Naive B cell (primary cell): ENCODE measurements around the gene HDDC2. TPM values are rescaled to one million over a fixed set of nuclear protein-coding genes. Genes with fewer than 3 reads are reported as not detected.
A peak's percentile ranks its signal among the peaks of the same experiment; 100 is the strongest.

Experiments used
- ATAC-seq, 2 donors: fragments of 150-1000 bp; cut with Tn5 transposase; 2 replicates each; pipeline ENCODE4 v1.10.0; 2021; ENCODE audit warnings: low read depth in 2 of 2, mild to moderate bottlenecking in 2 of 2, moderate library complexity in 2 of 2
- DNase-seq: peaks from one replicate; pipeline ENCODE4 v3.0.0; 2022
- H3K27ac Mint-ChIP-seq, 6 donors: one replicate each; pipeline ENCODE4 v1.8.0; 2020 to 2022; ENCODE audit warnings: mild to moderate bottlenecking in 6 of 6, mixed read lengths in 6 of 6, moderate library complexity in 5 of 6, inconsistent platforms in 2 of 6
- H3K27me3 Mint-ChIP-seq, 3 donors: one replicate each; pipeline ENCODE4 v1.8.0; 2021 to 2022; ENCODE audit warnings: mixed read lengths in 3 of 3, mild to moderate bottlenecking in 1 of 3
- H3K36me3 Mint-ChIP-seq, 2 donors: one replicate each; pipeline ENCODE4 v1.8.0; 2020 to 2022; ENCODE audit warnings: mixed read lengths in 2 of 2, inconsistent platforms in 1 of 2, mild to moderate bottlenecking in 1 of 2
- H3K4me1 Mint-ChIP-seq, 3 donors: one replicate each; pipeline ENCODE4 v1.8.0; 2020 to 2022; ENCODE audit warnings: mixed read lengths in 3 of 3, inconsistent platforms in 1 of 3, mild to moderate bottlenecking in 1 of 3, moderate library complexity in 1 of 3
- H3K4me3 Mint-ChIP-seq, 8 donors: one replicate each; pipeline ENCODE4 v1.8.0; 2020 to 2022; ENCODE audit warnings: mild to moderate bottlenecking in 8 of 8, mixed read lengths in 8 of 8, moderate library complexity in 8 of 8, inconsistent platforms in 2 of 8
- H3K9me3 Mint-ChIP-seq, 7 donors: one replicate each; pipeline ENCODE4 v1.8.0; 2020 to 2022; ENCODE audit warnings: mixed read lengths in 7 of 7, mild to moderate bottlenecking in 5 of 7, inconsistent platforms in 2 of 7, moderate library complexity in 1 of 7
- polyA plus RNA-seq, 6 donors: library from polyadenylated mRNA; unstranded; fragments of 300-500 nt; fragmentation: Illumina TruSeq; gene quantifications; one replicate each; pipeline ENCODE4 v1.2.3, GENCODE V29; 2021; ENCODE audit warnings: low read depth in 6 of 6

Gene HDDC2
- polyA plus RNA-seq, 6 donors from 2014 or later = 79.1 to 137 (median 102) TPM

DNA sequence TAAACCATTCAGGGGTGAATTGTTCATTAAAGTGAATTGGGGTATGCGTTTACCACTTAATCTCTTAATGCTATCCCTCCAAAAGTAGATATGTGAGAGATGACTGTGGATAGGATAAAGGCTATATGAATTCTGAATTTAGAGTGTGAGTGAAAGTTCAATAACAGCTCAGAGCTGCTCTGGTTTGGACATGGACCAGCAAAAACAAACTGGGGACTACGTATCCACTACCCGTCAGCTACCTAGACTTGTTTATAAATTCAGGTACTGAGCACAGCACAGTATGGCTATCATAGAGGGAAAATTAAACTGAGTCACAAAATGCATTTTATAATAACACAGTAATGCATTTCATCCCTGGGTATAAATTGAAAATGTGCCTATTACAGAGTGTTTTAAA lies 44.4 kb downstream of the HDDC2 start:
- no peaks in the 10 kb centered on the region for H3K4me1 Mint-ChIP-seq
- H3K4me3 Mint-ChIP-seq = no peak overlapping the region
- no peak for ATAC-seq
- H3K9me3 Mint-ChIP-seq = peaks cover 0 to 14% (median 7%) of the 10 kb centered on the region in 7 donors
- no peak overlapping the region for H3K27ac Mint-ChIP-seq
- H3K27me3 Mint-ChIP-seq = no peaks in the 10 kb centered on the region
- H3K36me3 Mint-ChIP-seq = peaks cover 0 to 6% of the 10 kb centered on the region in 2 donors
- DNase-seq = no peak

- ATAC-seq = no peak
Observed at GRCh38 chr6:125255201-125255600, 46.6 kb downstream of the HDDC2 start.

DNA sequence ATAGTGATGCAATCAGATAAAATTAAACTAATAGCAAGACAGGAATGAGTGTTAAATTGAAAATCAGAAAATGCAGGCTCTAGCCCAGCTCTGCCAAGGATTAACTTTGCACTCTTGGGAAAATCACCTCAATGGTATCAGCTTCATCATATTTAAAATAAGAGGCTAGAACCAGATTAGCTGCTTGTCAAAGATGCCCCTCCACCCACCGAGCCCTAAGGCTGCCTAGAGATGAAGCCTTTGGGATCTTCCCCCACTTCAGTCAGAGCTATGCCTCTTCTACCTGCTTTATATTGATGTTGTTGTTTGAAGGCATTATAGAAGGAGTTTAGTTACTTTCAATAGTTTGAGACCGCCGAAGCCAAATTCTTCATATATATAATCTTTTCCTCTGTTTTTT lies 47.4 kb downstream of the HDDC2 start:
- no peak overlapping the region for H3K4me3 Mint-ChIP-seq
- H3K27me3 Mint-ChIP-seq = no peaks in the 10 kb centered on the region
- no peaks in the 10 kb centered on the region for H3K9me3 Mint-ChIP-seq
- H3K36me3 Mint-ChIP-seq = no peaks in the 10 kb centered on the region
- H3K27ac Mint-ChIP-seq = no peak overlapping the region
- no peaks in the 10 kb centered on the region for H3K4me1 Mint-ChIP-seq
- DNase-seq = no peak
- ATAC-seq = no peak

More at GRCh38 chr6:125255201-125255600, 46.6 kb downstream of the HDDC2 start:
- Mint-ChIP-seq H3K4me3 (no peak overlapping the region), H3K36me3 (no peaks in the 10 kb centered on the region), H3K4me1 (no peaks in the 10 kb centered on the region), H3K27ac (no peak overlapping the region), H3K9me3 (no peaks in the 10 kb centered on the region), H3K27me3 (no peaks in the 10 kb centered on the region)
- DNase-seq = no peak

DNA sequence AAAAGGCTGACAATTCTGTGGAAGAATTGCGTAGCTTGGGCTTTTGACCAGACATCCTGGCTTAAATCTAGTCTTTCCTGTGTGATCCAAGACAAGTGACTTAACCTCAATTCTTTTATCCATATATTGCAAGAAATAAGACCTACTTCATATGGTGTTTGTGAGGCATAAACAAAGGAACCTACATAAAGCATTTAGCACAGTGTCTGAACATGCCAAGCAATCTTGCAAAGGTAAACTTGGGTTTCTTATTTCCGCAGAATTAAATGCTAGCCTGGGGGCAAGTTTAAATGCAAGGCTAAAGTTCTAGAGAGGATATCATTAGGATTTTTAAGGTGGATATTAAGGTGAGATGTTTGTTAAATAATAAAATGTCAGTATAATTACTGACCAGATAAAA lies 47.9 kb downstream of the HDDC2 start:
- no peaks in the 10 kb centered on the region for H3K9me3 Mint-ChIP-seq
- no peak overlapping the region for H3K4me3 Mint-ChIP-seq
- no peaks in the 10 kb centered on the region for H3K27me3 Mint-ChIP-seq
- H3K27ac Mint-ChIP-seq = no peak overlapping the region
- DNase-seq = no peak
- H3K36me3 Mint-ChIP-seq = no peaks in the 10 kb centered on the region
- H3K4me1 Mint-ChIP-seq = no peaks in the 10 kb centered on the region
- ATAC-seq = no peak

DNA sequence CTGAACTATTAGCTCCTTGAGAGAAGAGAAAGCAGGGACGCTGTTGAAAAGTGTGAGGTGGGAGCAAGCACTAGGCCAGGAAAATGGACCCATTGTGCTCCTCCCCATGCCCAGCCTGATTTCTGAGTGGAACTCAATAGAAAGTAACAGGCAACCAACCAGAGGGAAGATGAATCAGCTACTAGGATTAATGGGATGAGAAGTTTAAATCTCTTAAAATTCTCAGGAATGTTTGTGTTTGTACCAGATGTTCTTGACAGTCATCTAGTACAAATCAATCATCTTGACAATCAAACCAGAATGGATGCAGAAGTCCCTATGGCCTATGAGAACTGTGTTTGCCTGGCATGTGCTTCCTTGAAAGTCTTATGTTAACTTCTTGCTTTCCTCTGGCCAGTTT lies 48.9 kb downstream of the HDDC2 start:
- Mint-ChIP-seq H3K4me1 (no peaks in the 10 kb centered on the region), H3K4me3 (no peak overlapping the region), H3K27me3 (peaks cover 3 to 5% (median 3%) of the 10 kb centered on the region in 3 donors), H3K36me3 (no peaks in the 10 kb centered on the region), H3K27ac (no peak overlapping the region), H3K9me3 (no peaks in the 10 kb centered on the region)
- no peak for ATAC-seq
- DNase-seq = no peak

DNA sequence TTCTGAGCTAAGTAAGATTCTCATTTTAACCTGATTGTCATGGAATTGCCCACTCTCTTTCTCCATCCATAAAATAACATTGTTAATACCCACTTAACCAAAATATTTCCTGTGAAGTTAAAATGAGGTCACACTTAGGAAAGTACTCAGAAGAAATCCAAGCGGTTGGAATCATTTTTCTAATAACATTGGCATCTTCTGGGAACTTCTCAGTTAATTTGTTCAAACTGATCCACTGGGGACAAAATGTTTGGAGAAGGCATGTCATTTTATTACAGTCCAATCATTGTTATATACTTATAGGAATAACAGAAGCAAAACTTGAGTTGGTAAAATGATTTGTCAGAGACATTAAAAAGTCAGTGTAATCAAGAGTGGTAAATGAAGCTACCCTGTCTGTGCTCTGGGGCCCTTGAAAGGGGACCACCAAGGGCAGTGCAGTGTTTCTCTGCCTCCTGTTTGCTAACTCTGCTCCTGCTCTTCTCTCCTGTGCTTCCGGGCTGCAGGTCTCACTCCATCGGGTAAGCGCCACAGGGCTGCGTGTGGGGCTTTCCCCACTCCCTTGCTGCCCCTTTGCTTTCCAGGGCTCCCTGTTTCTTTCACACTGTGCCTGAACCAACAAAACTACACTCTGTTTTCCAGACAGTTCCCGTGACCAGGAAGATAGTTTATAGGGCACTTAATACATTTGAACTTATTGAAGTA lies 50.1 kb downstream of the HDDC2 start:
- Mint-ChIP-seq H3K36me3 (no peaks in the 10 kb centered on the region), H3K27ac (no peak overlapping the region), H3K4me3 (peak overlapping the region in 1 of 8 donors; percentile 71), H3K9me3 (no peaks in the 10 kb centered on the region), H3K27me3 (peaks cover 4 to 12% (median 7%) of the 10 kb centered on the region in 3 donors), H3K4me1 (no peaks in the 10 kb centered on the region)
- no peak for DNase-seq
- ATAC-seq = no peak

GRCh38 chr6:125250511-125250910 lies 51.3 kb downstream of the HDDC2 start:
- peaks cover 10 to 14% (median 11%) of the 10 kb centered on the region in 3 donors for H3K27me3 Mint-ChIP-seq
- H3K36me3 Mint-ChIP-seq = no peaks in the 10 kb centered on the region
- no peaks in the 10 kb centered on the region for H3K4me1 Mint-ChIP-seq
- H3K9me3 Mint-ChIP-seq = no peaks in the 10 kb centered on the region
- H3K4me3 Mint-ChIP-seq = no peak overlapping the region
- H3K27ac Mint-ChIP-seq = no peak overlapping the region
- no peak for ATAC-seq
- no peak for DNase-seq

GRCh38 chr6:125248136-125248535 lies 53.6 kb downstream of the HDDC2 start:
- Mint-ChIP-seq H3K4me3 (no peak overlapping the region), H3K9me3 (peaks cover under 1 to 10% (median 7%) of the 10 kb centered on the region in 7 donors), H3K36me3 (peaks cover 0 to 5% of the 10 kb centered on the region in 2 donors), H3K4me1 (no peaks in the 10 kb centered on the region), H3K27me3 (peaks cover 10 to 16% (median 11%) of the 10 kb centered on the region in 3 donors), H3K27ac (peak overlapping the region in 1 of 6 donors; percentile 30)
- ATAC-seq = no peak
- no peak for DNase-seq

DNA sequence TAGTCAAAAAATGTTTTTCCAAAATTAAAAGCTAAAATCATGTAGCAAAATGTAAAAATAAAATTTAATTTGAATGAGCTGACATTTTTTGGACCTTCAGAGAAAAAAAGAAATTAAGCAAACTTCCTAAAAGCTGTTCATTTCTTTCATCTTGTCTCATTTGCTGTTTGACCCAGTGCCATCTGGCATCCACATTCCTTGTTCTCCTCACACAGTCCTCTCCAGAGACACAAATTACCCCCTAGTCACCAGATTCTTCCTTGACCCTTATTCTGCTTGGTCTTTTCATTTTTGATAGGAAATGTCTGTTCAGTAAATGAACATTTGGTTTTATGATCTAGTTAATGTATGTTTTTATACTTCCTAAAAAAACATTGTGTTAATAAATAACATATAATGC lies 55.2 kb downstream of the HDDC2 start:
- no peak overlapping the region for H3K4me3 Mint-ChIP-seq
- peaks cover 5 to 6% of the 10 kb centered on the region in 2 donors for H3K36me3 Mint-ChIP-seq
- no peak overlapping the region for H3K27ac Mint-ChIP-seq
- peaks cover 10 to 20% (median 11%) of the 10 kb centered on the region in 3 donors for H3K27me3 Mint-ChIP-seq
- H3K4me1 Mint-ChIP-seq = no peaks in the 10 kb centered on the region
- H3K9me3 Mint-ChIP-seq = peaks cover 5 to 26% (median 20%) of the 10 kb centered on the region in 7 donors
- no peak for DNase-seq
- no peak for ATAC-seq

DNA sequence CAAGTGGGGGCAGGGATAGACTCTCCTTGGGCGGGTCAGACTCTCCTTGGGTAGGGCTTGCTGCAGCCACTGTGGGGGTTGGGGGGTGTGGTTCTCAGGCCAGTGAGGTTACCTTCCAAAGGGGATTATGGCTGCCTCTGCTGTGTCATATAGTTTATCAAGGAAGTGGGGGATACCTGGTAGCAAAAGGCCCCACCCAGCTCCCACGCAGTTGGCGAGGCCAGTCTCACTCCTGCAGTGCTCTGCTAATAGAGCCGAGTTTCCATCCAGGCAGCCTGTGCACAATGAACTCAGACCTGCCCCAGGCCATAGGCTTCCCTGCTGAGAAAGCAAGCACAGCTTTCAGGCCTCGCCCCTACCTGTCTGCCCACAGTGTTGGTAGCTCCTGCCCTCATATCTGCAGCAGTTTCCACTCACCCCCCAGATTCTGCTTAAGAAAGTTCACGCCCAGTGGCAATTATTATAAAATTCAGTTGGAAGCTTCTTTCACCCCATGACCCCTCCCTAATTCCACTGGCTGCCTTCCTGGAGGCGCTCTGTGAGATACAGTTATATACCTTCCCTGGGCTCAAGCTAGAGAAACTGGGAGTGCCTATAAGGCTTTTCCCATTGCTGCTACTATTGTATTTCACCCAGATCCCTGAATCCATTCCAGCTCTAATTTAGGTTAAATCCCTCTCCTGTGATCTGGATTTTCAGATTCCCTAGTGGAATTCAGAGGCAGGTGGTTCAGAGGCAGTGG lies 56.1 kb downstream of the HDDC2 start:
- Mint-ChIP-seq H3K36me3 (peaks cover 9 to 14% of the 10 kb centered on the region in 2 donors), H3K27me3 (peaks cover 10 to 20% (median 11%) of the 10 kb centered on the region in 3 donors), H3K4me3 (no peak overlapping the region), H3K4me1 (no peaks in the 10 kb centered on the region), H3K27ac (no peak overlapping the region), H3K9me3 (peaks cover 10 to 35% (median 29%) of the 10 kb centered on the region in 7 donors)
- DNase-seq (no peak), ATAC-seq (no peak)

DNA sequence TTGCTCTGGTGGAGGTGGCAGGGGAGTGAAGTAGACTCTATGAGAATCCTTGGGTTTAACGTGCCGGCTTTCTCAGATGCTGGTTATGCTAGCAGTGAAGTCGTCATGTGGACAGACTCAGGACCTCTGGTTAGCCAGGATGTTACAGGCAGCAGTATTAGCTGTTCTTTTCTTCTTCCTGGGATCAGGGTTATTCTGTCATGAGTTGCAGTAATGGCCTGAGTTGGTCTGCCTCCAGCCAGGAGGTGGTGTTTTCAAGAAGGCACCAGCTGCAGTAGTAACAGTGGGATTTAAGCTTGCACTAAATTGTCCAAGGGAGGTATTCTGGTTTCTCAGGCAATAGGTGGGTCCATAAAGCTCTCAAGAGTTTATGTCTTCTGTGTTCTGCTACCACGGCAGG lies 56.7 kb downstream of the HDDC2 start:
- no peak for DNase-seq
- no peak for ATAC-seq
- Mint-ChIP-seq H3K4me3 (no peak overlapping the region), H3K27ac (no peak overlapping the region), H3K36me3 (peaks cover 10 to 20% of the 10 kb centered on the region in 2 donors), H3K4me1 (no peaks in the 10 kb centered on the region), H3K9me3 (peaks cover 10 to 41% (median 35%) of the 10 kb centered on the region in 7 donors), H3K27me3 (peaks cover 10 to 20% (median 11%) of the 10 kb centered on the region in 3 donors)

DNA sequence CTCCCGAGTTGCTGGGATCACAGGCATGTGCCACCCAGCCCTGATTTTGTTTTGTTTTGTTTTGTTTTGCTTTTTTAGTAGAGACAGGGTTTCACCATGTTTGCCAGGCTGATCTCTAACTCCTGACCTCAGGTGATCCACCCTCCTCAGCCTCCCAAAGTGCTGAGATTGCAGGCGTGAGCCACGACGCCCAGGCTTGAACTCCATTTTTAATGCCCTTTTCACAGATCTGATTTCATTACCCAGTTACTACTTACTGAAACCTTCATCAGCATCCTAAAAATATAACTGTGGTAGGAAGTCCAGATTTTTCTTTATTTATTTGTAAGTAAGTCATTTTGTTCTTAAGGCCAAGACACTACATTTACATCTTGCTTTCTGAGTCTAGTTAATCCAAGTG lies 64.0 kb downstream of the HDDC2 start:
- H3K4me3 Mint-ChIP-seq = no peak overlapping the region
- no peaks in the 10 kb centered on the region for H3K4me1 Mint-ChIP-seq
- peaks cover 0 to under 1% (median 0%) of the 10 kb centered on the region in 3 donors for H3K27me3 Mint-ChIP-seq
- DNase-seq (no peak), ATAC-seq (no peak)
- H3K9me3 Mint-ChIP-seq = peaks cover 5 to 39% (median 32%) of the 10 kb centered on the region in 7 donors
- peaks cover 4 to 21% of the 10 kb centered on the region in 2 donors for H3K36me3 Mint-ChIP-seq
- no peak overlapping the region for H3K27ac Mint-ChIP-seq

DNA sequence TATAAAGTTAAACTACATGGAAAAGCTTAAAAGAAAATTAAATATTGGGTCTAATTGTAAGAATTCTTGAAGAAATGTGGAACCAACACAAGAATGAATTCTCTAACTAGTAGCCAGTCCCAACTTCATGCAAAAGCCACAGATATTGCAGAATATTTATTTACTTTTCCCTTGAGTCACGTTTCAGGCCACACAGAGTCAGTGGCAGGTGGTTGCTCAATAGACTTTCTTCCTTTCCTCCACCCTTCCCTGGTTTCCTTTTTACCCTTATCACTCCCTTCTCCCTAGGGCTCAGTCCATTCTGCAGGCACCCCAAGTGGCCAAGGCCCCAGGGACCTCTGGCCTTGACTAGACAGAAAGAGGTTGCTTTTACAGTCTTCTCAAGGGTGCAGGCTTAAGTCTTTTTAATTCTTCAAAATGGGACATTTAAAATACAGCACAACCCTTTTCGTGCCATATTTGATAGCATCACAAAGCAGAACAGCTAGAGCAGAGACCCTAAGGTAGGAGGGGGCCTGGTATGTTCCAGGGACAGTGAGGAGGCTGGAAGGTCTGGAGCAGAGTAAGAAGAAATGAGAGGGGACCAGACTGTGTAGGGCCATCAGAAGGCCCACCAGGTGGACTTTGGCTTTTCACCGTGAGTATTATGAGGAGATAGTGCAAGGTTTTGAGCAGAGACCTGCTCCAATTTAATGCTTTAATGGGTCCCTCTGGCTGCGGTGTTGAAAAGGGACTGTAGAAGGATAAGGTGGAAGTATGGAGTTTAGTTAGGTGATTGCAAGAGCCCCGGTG lies 65.0 kb downstream of the HDDC2 start:
- H3K27me3 Mint-ChIP-seq = no peaks in the 10 kb centered on the region
- no peak overlapping the region for H3K4me3 Mint-ChIP-seq
- H3K27ac Mint-ChIP-seq = no peak overlapping the region
- no peaks in the 10 kb centered on the region for H3K4me1 Mint-ChIP-seq
- ATAC-seq (no peak), DNase-seq (no peak)
- peaks cover 4 to 18% of the 10 kb centered on the region in 2 donors for H3K36me3 Mint-ChIP-seq
- peaks cover 5 to 29% (median 22%) of the 10 kb centered on the region in 7 donors for H3K9me3 Mint-ChIP-seq
